ENCODE measurements around the gene GPER1. TPM values are rescaled to one million over a fixed set of nuclear protein-coding genes. Genes with fewer than 3 reads are reported as not detected.
"Not testable (repeated sequence)": the region's sequence is repeated elsewhere in the genome, so short reads cannot be mapped to it uniquely, and the experiment has no call there.

The GPER1 gene
- 10 to 100 TPM in 1 of 2 donors, 1 to 10 TPM in 1; 8.1 to 11.6 TPM for total RNA-seq
- polyA plus RNA-seq (ENCODE audit: insufficient read length in 6 of 6), result 1 to 10 TPM; 5.1 to 6.9 (median 5.6) TPM
- long read RNA-seq, donor 1, partial matches to known transcripts, result 0 of 5 reads
- long read RNA-seq, donor 1, other reads (novel, unspliced or antisense), result 0 of 5 reads
- long read RNA-seq, donor 2, partial matches to known transcripts, result 0 of 4 reads
- long read RNA-seq, donor 2, other reads (novel, unspliced or antisense), result 0 of 4 reads
- long read RNA-seq, donor 3, partial matches to known transcripts, result 0 of 4 reads
- long read RNA-seq, donor 3, other reads (novel, unspliced or antisense), result 0 of 4 reads
- long read RNA-seq, donor 4, partial matches to known transcripts, result 0 of 4 reads
- long read RNA-seq, donor 4, other reads (novel, unspliced or antisense), result 1 of 4 reads
- long read RNA-seq, donor 5, partial matches to known transcripts, result 0 of 2 reads
- long read RNA-seq, donor 5, other reads (novel, unspliced or antisense), result 0 of 2 reads
- long read RNA-seq, donor 6, partial matches to known transcripts, result 0 of 2 reads
- long read RNA-seq, donor 6, other reads (novel, unspliced or antisense), result 0 of 2 reads
- long read RNA-seq, donor 7, result 0 reads
- long read RNA-seq, donor 8, partial matches to known transcripts, result 0 of 1 reads
- long read RNA-seq, donor 8, other reads (novel, unspliced or antisense), result 0 of 1 reads
- long read RNA-seq, donor 9, result 0 reads
- long read RNA-seq, donor 10, transcript GPER1-202 (2 exons, 2,639 nt), result major isoform, 8 of 12 reads
- long read RNA-seq, donor 10, partial matches to known transcripts, result 0 of 12 reads
- long read RNA-seq, donor 10, other reads (novel, unspliced or antisense), result 1 of 12 reads
- long read RNA-seq, donor 11, partial matches to known transcripts, result 0 of 4 reads
- long read RNA-seq, donor 11, other reads (novel, unspliced or antisense), result 0 of 4 reads
- long read RNA-seq, donor 12, partial matches to known transcripts, result 0 of 3 reads
- long read RNA-seq, donor 12, other reads (novel, unspliced or antisense), result 0 of 3 reads

DNA sequence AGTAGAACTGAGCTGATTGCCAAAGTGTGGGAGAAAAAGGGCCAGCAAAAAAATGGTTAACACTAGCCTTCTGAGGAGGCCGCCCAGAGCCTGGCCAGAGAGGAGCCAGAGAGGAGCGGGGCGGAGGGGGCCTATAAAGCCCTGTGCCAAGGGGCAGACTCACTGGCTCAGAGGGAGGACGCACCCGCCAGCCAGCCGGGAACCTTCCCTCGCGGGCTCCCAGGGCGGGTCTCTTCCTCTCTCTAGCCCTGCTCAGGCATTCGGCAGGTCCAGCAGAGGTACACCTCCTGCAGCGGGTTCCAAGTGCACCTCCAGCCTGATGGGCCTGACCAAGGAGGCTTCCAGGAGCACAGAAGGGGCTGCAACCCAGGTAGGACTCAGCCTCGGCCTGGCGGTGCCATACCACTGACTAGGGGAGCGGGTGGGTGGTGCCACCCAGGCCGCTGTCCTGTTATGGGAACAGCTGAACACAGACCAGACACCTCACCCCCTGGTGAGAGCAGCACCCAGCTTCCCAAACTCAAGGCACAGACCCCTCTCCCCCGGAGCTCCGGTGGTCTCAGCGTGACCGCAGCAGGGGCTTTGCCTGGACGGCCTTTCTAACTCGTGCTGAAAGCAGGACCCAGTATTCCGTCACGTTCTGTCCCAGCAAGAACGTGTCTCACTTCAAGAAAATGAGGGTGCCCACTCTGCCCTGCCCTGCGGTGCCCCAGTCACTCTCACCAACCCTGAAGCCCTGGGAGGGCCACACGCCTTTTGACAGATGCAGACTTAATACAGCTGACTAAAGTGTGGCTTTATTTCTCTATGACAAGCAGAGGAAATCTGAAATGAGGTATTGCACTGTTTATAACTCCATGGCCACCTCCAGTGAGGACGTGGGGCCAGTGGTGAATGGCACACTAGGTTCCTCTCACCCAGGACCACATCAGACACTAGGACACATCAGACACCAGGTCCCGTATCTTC lies at the start of gene GPER1:
Gene GPER1 (plus strand): TSS at position 162 of the 969 bp plus-strand sequence. CDS start 3,616 bp downstream, outside the sequence.
- H3K9me3 ChIP-seq, result no peaks in the 10 kb centered on the region
- intact Hi-C loops (cut with DNase I), result loop anchor here in 1 of 2 donors (10.0 kb wide), 1 partner anchor 87 kb away; no protein-coding TSS in a partner anchor
- peak; percentile 81 for ATAC-seq
- peaks cover 0 to 20% of the 10 kb centered on the region in 2 donors for H3K36me3 ChIP-seq
- peak in 3 of 4 donors; percentile 55 to 71 (median 58) for DNase-seq
- H3K4me1 ChIP-seq, result peaks cover 14 to 59% of the 10 kb centered on the region in 2 donors
- H3K27ac ChIP-seq, result peak within 1 kb of the TSS; percentile 54 to 65
- no peaks in the 10 kb centered on the region for H3K27me3 ChIP-seq
- peak within 1 kb of the TSS; percentile 23 to 41 for H3K4me3 ChIP-seq
- TF ChIP-seq, protein P1, sequence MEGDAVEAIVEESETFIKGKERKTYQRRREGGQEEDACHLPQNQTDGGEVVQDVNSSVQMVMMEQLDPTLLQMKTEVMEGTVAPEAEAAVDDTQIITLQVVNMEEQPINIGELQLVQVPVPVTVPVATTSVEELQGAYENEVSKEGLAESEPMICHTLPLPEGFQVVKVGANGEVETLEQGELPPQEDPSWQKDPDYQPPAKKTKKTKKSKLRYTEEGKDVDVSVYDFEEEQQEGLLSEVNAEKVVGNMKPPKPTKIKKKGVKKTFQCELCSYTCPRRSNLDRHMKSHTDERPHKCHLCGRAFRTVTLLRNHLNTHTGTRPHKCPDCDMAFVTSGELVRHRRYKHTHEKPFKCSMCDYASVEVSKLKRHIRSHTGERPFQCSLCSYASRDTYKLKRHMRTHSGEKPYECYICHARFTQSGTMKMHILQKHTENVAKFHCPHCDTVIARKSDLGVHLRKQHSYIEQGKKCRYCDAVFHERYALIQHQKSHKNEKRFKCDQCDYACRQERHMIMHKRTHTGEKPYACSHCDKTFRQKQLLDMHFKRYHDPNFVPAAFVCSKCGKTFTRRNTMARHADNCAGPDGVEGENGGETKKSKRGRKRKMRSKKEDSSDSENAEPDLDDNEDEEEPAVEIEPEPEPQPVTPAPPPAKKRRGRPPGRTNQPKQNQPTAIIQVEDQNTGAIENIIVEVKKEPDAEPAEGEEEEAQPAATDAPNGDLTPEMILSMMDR (IDR thresholded peaks at IDR 0.05), result no peak

DNA sequence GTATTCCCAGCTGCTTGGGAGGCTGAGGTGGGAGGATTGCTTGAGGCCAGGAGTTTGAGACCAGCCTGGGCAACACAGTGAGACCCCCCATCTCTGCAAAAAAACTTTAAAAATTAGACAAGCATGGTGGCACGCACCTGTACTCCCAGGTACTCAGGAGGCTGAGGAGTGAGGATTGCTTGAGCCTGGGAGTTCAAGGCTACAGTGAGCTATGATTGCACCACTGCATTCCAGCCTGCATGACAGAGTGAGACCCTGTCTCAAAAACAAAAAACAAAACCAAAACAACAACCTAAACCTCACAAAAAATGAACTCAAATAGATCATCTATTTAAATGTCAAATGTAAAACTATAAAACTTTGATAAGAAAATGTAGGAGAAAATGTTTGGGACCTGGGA lies 47.7 kb upstream of the GPER1 start:
- H3K36me3 ChIP-seq; H3K4me3 ChIP-seq; H3K9me3 ChIP-seq; ATAC-seq; H3K27ac ChIP-seq; intact Hi-C loops (cut with DNase I): not testable (repeated sequence)
- Histone ChIP-seq H3K27me3 (peaks cover 0 to 17% of the 10 kb centered on the region in 2 donors), H3K4me1 (peaks cover 20 to 46% of the 10 kb centered on the region in 2 donors)
- peak in 1 of 4 donors; percentile 2 for DNase-seq

- Histone ChIP-seq H3K27ac (no peak overlapping the region), H3K4me3 (no peak overlapping the region), H3K9me3 (no peaks in the 10 kb centered on the region), H3K4me1 (peaks cover 20 to 50% of the 10 kb centered on the region in 2 donors), H3K27me3 (peaks cover 0 to 17% of the 10 kb centered on the region in 2 donors), H3K36me3 (no peaks in the 10 kb centered on the region)
- intact Hi-C loops (cut with DNase I), result no loop called here
- ATAC-seq, result no peak
- peak in 2 of 4 donors; percentile 76 to 78 for DNase-seq
- TF ChIP-seq, protein P1 (IDR thresholded peaks at IDR 0.05), result no peak
Observed at GRCh38 chr7:1040790-1041189, 47.1 kb upstream of the GPER1 start.

DNA sequence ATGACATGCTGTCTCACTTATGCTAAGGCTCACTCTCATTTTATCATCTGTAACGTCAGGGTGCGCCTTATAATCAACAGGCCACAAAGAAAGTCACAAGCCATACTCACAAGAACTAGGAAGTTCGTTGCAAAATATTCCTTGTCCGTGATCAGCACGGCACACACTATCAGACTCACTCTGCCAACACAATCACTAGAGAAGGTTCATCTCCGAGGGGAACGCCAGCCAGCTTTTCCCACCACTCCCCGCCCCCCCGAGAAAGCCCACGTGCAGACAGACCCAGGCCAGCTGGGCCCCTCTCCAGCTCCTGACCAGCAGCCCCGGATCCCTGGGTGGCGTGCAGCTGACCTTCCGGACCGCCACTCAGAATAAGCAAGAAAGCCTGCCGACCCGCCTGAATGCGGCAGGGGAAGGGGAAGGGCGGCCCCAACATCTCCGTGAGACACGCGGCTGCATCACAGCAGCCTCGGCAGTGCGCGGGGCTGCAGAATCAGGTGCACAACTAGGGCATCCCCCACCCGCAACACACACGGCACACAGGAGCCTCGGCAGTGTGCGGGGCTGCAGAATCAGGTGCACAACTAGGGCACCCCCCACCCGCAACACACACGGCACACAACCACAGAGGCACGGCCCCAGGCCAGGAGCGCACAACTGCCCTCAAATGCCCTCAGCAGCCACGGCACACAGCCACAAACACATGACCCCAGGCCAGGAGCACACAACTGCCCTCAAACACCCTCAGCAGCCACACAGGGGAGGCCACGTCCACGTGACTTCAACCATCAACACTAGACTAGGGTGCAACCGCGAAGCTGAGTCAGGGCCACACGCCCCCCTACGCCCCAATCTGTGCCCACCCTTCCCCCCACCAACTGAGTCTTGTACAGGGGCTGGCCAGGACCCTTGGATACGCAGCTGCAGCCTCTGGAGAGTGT lies 46.1 kb upstream of the GPER1 start:
- ATAC-seq, result no peak
- Histone ChIP-seq H3K4me3 (no peak overlapping the region), H3K36me3 (no peaks in the 10 kb centered on the region), H3K9me3 (no peaks in the 10 kb centered on the region), H3K27me3 (peaks cover 0 to 17% of the 10 kb centered on the region in 2 donors), H3K27ac (no peak overlapping the region), H3K4me1 (peaks cover 20 to 58% of the 10 kb centered on the region in 2 donors)
- DNase-seq, result peak in 1 of 4 donors; percentile 76
- TF ChIP-seq, protein P1 (IDR thresholded peaks at IDR 0.05), result no peak
- intact Hi-C loops (cut with DNase I), result no loop called here

Data from left lung (tissue), 14 donors.